ENCODE measurements around the gene FSTL4.

Gene FSTL4

GRCh38 chr5:133334796-133335639, 277.3 kb downstream of the FSTL4 start:
- DNase-seq (ENCODE audit: low read depth) = no peak
- H3K4me3 ChIP-seq (replicated peaks; ENCODE audit: low read depth, low read length) = no peak overlapping the region
- TF ChIP-seq CTCF (IDR thresholded peaks at IDR 0.05; ENCODE audit: low read length, missing control alignments) = no peak

GRCh38 chr5:133333326-133334150, 278.8 kb downstream of the FSTL4 start:
- no peak for TF ChIP-seq CTCF (IDR thresholded peaks at IDR 0.05; ENCODE audit: low read length, missing control alignments)
- no peak overlapping the region for H3K4me3 ChIP-seq (replicated peaks; ENCODE audit: low read depth, low read length)
- DNase-seq (ENCODE audit: low read depth) = no peak

GRCh38 chr5:133332439-133333024, 279.8 kb downstream of the FSTL4 start:
- no peak overlapping the region for H3K4me3 ChIP-seq (replicated peaks; ENCODE audit: low read depth, low read length)
- TF ChIP-seq CTCF (IDR thresholded peaks at IDR 0.05; ENCODE audit: low read length, missing control alignments) = no peak
- no peak for DNase-seq (ENCODE audit: low read depth)

GRCh38 chr5:133331941-133332340, 280.4 kb downstream of the FSTL4 start:
- H3K4me3 ChIP-seq (replicated peaks; ENCODE audit: low read depth, low read length) = no peak overlapping the region
- TF ChIP-seq CTCF (IDR thresholded peaks at IDR 0.05; ENCODE audit: low read length, missing control alignments) = no peak
- no peak for DNase-seq (ENCODE audit: low read depth)

GRCh38 chr5:133330956-133331355, 281.4 kb downstream of the FSTL4 start:
- TF ChIP-seq CTCF (IDR thresholded peaks at IDR 0.05; ENCODE audit: low read length, missing control alignments) = no peak
- no peak for DNase-seq (ENCODE audit: low read depth)
- no peak overlapping the region for H3K4me3 ChIP-seq (replicated peaks; ENCODE audit: low read depth, low read length)

GRCh38 chr5:133328800-133329199, 283.5 kb downstream of the FSTL4 start:
- no peak for DNase-seq (ENCODE audit: low read depth)
- no peak overlapping the region for H3K4me3 ChIP-seq (replicated peaks; ENCODE audit: low read depth, low read length)
- no peak for TF ChIP-seq CTCF (IDR thresholded peaks at IDR 0.05; ENCODE audit: low read length, missing control alignments)
